ENCODE data around the gene CD244. TPM values are rescaled to one million over a fixed set of nuclear protein-coding genes. Genes with fewer than 3 reads are reported as not detected.

Gene CD244, protein sequence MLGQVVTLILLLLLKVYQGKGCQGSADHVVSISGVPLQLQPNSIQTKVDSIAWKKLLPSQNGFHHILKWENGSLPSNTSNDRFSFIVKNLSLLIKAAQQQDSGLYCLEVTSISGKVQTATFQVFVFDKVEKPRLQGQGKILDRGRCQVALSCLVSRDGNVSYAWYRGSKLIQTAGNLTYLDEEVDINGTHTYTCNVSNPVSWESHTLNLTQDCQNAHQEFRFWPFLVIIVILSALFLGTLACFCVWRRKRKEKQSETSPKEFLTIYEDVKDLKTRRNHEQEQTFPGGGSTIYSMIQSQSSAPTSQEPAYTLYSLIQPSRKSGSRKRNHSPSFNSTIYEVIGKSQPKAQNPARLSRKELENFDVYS
- 1 to 10 TPM in 1 of 2 donors, under 1 TPM in 1; 0.78 to 2.2 TPM for total RNA-seq

GRCh38 chr1:160862203-160863060, at the start of gene CD244:
CD244 (minus strand) TSS chr1:160862887; CDS start chr1:160862677, 210 bp downstream.
- Histone ChIP-seq H3K27me3 (replicated peaks; ENCODE audit: insufficient read depth) (no peaks in the 10 kb centered on the region), H3K4me3 (no peak within 1 kb of the TSS), H3K27ac (peak within 1 kb of the TSS in 1 of 2 donors; percentile 7), H3K9me3 (no peaks in the 10 kb centered on the region), H3K36me3 (no peaks in the 10 kb centered on the region), H3K4me1 (ENCODE audit: control insufficient read depth in 1 of 2, low read depth in 2 of 2) (no peaks in the 10 kb centered on the region)
- ATAC-seq (ENCODE audit: insufficient number of reproducible peaks, low FRiP score, low read depth) (no peak), DNase-seq (ENCODE audit: low spot score) (no peak)
- TF ChIP-seq, protein P1, sequence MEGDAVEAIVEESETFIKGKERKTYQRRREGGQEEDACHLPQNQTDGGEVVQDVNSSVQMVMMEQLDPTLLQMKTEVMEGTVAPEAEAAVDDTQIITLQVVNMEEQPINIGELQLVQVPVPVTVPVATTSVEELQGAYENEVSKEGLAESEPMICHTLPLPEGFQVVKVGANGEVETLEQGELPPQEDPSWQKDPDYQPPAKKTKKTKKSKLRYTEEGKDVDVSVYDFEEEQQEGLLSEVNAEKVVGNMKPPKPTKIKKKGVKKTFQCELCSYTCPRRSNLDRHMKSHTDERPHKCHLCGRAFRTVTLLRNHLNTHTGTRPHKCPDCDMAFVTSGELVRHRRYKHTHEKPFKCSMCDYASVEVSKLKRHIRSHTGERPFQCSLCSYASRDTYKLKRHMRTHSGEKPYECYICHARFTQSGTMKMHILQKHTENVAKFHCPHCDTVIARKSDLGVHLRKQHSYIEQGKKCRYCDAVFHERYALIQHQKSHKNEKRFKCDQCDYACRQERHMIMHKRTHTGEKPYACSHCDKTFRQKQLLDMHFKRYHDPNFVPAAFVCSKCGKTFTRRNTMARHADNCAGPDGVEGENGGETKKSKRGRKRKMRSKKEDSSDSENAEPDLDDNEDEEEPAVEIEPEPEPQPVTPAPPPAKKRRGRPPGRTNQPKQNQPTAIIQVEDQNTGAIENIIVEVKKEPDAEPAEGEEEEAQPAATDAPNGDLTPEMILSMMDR (IDR thresholded peaks at IDR 0.05): no peak

GRCh38 chr1:160911925-160912324, 49.2 kb upstream of the CD244 start:
- no peaks in the 10 kb centered on the region for H3K27me3 ChIP-seq (replicated peaks; ENCODE audit: insufficient read depth)
- TF ChIP-seq, protein P1 (IDR thresholded peaks at IDR 0.05): no peak
- DNase-seq (ENCODE audit: low spot score) (no peak), ATAC-seq (ENCODE audit: insufficient number of reproducible peaks, low FRiP score, low read depth) (no peak)
- H3K4me3 ChIP-seq: no peak overlapping the region
- no peaks in the 10 kb centered on the region for H3K36me3 ChIP-seq
- peaks cover 4 to 48% of the 10 kb centered on the region in 2 donors for H3K4me1 ChIP-seq (ENCODE audit: control insufficient read depth in 1 of 2, low read depth in 2 of 2)
- H3K9me3 ChIP-seq: no peaks in the 10 kb centered on the region
- H3K27ac ChIP-seq: peak overlapping the region; percentile 4

- H3K27ac ChIP-seq: peak overlapping the region; percentile 4
- H3K9me3 ChIP-seq: no peaks in the 10 kb centered on the region
- DNase-seq (ENCODE audit: low spot score) (no peak), ATAC-seq (ENCODE audit: insufficient number of reproducible peaks, low FRiP score, low read depth) (no peak)
- peaks cover 4 to 53% of the 10 kb centered on the region in 2 donors for H3K4me1 ChIP-seq (ENCODE audit: control insufficient read depth in 1 of 2, low read depth in 2 of 2)
- H3K4me3 ChIP-seq: no peak overlapping the region
- no peaks in the 10 kb centered on the region for H3K27me3 ChIP-seq (replicated peaks; ENCODE audit: insufficient read depth)
- TF ChIP-seq, protein P1 (IDR thresholded peaks at IDR 0.05): no peak
- no peaks in the 10 kb centered on the region for H3K36me3 ChIP-seq
Measured at GRCh38 chr1:160911441-160911840, 48.8 kb upstream of the CD244 start.

DNA sequence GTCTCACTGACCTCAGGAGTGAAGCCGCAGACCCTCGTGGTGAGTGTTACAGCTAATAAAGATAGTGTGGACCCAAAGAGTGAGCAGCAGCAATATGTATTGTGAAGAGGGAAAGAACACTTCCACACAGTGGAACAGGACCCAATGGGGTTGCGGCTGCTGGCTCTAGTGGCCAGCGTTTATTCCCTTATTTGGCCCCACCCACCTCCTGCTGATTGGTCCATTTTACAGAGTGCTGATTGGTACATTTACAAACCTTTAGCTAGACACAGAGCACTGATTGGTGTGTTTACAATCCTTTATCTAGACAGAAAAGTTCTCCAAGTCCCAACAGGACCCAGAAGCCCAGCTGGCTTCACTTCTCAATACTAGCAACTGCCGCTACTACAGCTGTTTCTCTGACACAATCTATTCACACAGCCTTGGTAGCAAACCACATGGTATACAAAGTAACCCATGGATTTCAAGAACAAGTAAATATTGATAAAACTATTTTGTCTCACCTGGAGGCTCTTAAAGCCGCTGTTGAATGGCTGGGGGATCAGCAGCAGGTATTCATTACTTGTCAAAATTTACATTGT, 47.6 kb upstream of the CD244 start:
- ATAC-seq (ENCODE audit: insufficient number of reproducible peaks, low FRiP score, low read depth): no peak
- DNase-seq (ENCODE audit: low spot score): no peak
- Histone ChIP-seq H3K4me3 (no peak overlapping the region), H3K36me3 (no peaks in the 10 kb centered on the region), H3K9me3 (no peaks in the 10 kb centered on the region), H3K4me1 (ENCODE audit: control insufficient read depth in 1 of 2, low read depth in 2 of 2) (peaks cover 4 to 64% of the 10 kb centered on the region in 2 donors), H3K27ac (no peak overlapping the region), H3K27me3 (replicated peaks; ENCODE audit: insufficient read depth) (no peaks in the 10 kb centered on the region)
- TF ChIP-seq, protein P1 (IDR thresholded peaks at IDR 0.05): no peak

DNA sequence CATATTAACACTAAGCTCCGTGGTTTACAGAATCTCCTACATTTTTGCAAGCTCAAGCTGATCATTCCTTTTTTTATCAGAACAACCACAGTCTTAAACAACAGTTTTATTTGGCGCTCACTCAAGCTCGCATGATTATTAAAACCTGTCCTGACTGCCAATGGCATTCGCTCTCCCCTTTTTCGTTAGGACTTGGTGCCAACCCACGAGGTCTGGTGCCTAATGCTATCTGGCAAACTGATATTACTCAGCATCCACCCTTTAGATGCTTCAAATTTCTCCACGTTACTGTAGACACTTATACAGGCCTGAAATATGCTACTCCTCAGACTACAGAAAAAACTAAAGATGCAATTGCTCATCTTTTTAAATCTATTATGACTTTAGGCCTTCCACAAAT, 45.3 kb upstream of the CD244 start:
- TF ChIP-seq, protein P1 (IDR thresholded peaks at IDR 0.05): no peak
- Histone ChIP-seq H3K9me3 (no peaks in the 10 kb centered on the region), H3K27me3 (replicated peaks; ENCODE audit: insufficient read depth) (no peaks in the 10 kb centered on the region), H3K4me1 (ENCODE audit: control insufficient read depth in 1 of 2, low read depth in 2 of 2) (peaks cover 4 to 74% of the 10 kb centered on the region in 2 donors), H3K27ac (no peak overlapping the region), H3K4me3 (no peak overlapping the region), H3K36me3 (no peaks in the 10 kb centered on the region)
- ATAC-seq (ENCODE audit: insufficient number of reproducible peaks, low FRiP score, low read depth) (no peak), DNase-seq (ENCODE audit: low spot score) (no peak)

Measured in thoracic aorta (tissue), 2 donors.